Fibroblast of the aortic adventitia (primary cell): ENCODE measurements around the gene KIAA1755. TPM values are rescaled to one million over a fixed set of nuclear protein-coding genes. Genes with fewer than 3 reads are reported as not detected.

Experiments
- DNase-seq: peaks from one replicate; pipeline ENCODE4 v3.0.0-alpha.2; 2010; ENCODE audit warnings: low read depth
- H3K4me3 ChIP-seq: 2 replicates; pipeline ENCODE4 v1.5.1; 2011; ENCODE audit warnings: low read depth, mild to moderate bottlenecking, control low read depth, low read length, moderate library complexity
- CTCF ChIP-seq: IDR thresholded peaks from 2 replicates; pipeline ENCODE4 v1.5.1; 2011; ENCODE audit warnings: mild to moderate bottlenecking, low read length, control low read depth, inconsistent platforms; ENCODE audit not compliant: insufficient read depth
- total RNA-seq: library from RNA; depleted of rRNA; stranded (reverse); fragments of >200 nt; gene quantifications from 2 replicates; pipeline ENCODE4 v1.2.3, GENCODE V29; 2012; ENCODE audit warnings: low replicate concordance

The KIAA1755 gene
- total RNA-seq, 1 donor, result 10.8 TPM

DNA sequence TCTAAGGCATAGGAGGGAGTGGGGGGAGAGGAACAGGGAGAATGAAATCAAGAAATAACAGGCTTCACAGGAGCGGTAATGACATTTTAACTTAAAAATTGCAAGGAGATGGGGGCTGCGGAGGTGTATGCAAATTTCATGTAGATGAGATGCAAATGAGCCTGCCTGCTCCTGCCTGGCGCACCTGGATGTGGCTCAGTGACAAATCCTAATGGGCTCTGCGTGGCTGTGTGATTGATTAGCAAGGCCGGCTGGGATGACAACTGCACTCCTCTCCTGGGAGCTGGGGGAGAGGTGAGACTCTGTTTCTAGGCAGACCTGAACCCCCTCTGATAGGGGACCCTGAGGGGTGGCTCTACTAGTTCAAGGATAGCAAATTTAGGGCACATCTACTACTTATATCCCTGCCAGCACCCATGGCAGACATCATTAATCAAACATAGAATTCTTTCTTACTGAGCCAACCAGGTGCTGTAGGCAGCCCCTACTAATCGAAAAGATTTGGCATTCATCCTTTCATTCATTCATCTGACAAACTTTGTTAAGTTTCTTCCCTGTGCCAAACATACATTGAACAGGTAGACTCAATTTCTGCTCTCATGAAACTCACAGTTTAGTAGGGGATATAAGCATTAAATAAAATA is 57.1 kb downstream of the KIAA1755 start:
- no peak for DNase-seq
- H3K4me3 ChIP-seq, result no peak overlapping the region
- TF ChIP-seq CTCF, result no peak

- DNase-seq, result no peak
- no peak overlapping the region for H3K4me3 ChIP-seq
- TF ChIP-seq CTCF, result no peak
These were observed 57.6 kb downstream of the KIAA1755 start for GRCh38 chr20:38202982-38203293.

GRCh38 chr20:38202153-38202981 is 58.2 kb downstream of the KIAA1755 start:
- TF ChIP-seq CTCF, result no peak
- DNase-seq, result no peak
- no peak overlapping the region for H3K4me3 ChIP-seq

DNA sequence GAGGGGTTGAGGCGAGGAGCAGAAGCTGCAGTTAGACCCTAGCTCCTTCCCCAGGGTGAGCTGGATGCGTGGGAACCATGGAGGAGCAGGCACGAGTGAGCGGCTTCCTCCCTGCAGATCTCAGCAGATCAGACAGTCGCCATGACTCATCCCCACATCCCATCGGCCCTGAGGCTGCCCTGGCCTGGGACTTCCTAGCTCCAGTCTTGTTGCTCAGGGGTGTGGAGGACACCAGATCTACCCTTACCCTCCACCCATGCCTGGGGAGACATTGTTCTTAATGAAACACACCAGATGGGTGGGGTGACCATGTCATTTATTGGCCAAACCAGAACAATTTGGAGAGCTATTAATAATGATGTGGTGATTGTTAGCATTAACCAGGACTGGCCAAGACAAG is 59.2 kb downstream of the KIAA1755 start:
- DNase-seq, result peak; percentile 74
- no peak overlapping the region for H3K4me3 ChIP-seq
- no peak for TF ChIP-seq CTCF

DNA sequence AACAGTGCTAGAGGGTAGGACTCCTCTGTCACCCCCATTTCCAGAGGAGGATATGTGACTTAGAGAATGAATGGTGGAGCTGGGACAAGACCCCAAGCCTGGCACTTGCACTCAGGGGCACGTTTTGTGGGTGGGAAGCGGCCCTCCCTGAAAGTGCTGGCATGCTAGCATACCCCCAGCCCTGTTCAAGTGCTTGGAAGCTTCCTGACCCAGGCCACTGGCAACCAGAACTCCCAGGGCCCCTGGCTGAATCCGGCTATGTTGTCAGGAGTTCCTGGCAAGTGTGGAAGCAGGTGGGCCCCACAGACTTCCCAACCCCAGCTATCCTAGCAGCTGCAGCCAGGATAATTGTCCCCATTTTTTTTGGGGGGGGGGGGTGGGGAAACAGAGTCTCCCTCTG is 59.9 kb downstream of the KIAA1755 start:
- no peak for TF ChIP-seq CTCF
- DNase-seq, result no peak
- no peak overlapping the region for H3K4me3 ChIP-seq

DNA sequence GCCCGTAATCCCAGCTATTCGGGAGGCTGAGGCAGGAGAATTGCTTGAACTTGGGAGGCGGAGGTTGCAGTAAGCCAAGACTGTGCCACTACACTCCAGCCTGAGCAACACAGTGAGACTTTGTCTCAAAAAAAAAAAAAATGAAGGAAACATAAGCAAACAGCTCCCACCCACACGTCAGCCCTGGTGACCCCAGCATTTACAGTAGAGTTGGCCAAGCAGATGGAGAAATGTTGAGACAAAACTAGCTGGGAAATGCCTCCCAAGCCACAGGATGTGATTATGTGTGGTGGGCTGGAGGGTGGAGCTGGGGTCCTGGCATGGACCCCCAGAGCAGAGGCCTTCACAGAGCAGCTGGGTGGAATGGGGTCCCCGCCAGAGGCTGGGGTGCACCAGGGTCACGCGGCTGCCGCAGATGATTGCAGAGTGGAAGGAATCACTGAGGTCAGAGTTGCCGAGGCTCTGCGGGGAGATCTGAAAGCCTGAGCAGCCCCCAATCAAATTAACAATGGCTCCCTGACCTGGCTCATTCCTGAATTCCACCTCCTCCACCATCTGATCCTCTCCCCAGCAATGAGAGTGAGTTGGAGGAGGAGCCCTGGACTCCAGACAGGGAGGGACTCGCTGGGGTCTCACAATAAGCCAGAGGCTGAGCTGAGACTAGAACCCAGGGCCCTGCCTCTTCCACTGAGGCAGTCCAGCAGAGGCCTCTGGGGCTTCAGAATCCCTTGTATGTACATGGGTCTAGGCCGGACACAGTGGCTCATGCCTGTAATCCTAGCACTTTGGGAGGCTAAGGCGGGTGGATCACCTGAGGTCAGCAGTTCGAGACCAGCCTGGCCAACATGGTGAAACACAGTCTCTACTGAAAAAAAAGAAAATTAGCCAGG is 60.8 kb downstream of the KIAA1755 start:
- DNase-seq, result no peak
- TF ChIP-seq CTCF, result no peak
- no peak overlapping the region for H3K4me3 ChIP-seq
